Glutamatergic neuron (in vitro differentiated cells): ENCODE measurements around the gene PACSIN2. TPM values are rescaled to one million over a fixed set of nuclear protein-coding genes. Genes with fewer than 3 reads are reported as not detected.

ENCODE experiments used
- DNase-seq: peaks from one replicate; pipeline ENCODE4 v3.0.0; 2022
- H3K27ac Mint-ChIP-seq: one replicate; pipeline ENCODE4 v1.8.0; 2020; ENCODE audit warnings: mild to moderate bottlenecking, mixed read lengths, inconsistent platforms; ENCODE audit not compliant: unreplicated experiment
- H3K27me3 Mint-ChIP-seq: one replicate; pipeline ENCODE4 v1.8.0; 2020; ENCODE audit warnings: mild to moderate bottlenecking, moderate library complexity, mixed read lengths, inconsistent platforms; ENCODE audit not compliant: unreplicated experiment
- H3K36me3 Mint-ChIP-seq: one replicate; pipeline ENCODE4 v1.8.0; 2020; ENCODE audit warnings: mild to moderate bottlenecking, mixed read lengths, inconsistent platforms; ENCODE audit not compliant: unreplicated experiment
- H3K4me1 Mint-ChIP-seq: one replicate; pipeline ENCODE4 v1.8.0; 2020; ENCODE audit warnings: mild to moderate bottlenecking, low read depth, mixed read lengths, inconsistent platforms; ENCODE audit not compliant: unreplicated experiment
- H3K4me3 Mint-ChIP-seq: one replicate; pipeline ENCODE4 v1.8.0; 2020; ENCODE audit warnings: mild to moderate bottlenecking, mixed read lengths, inconsistent platforms; ENCODE audit not compliant: unreplicated experiment
- H3K9me3 Mint-ChIP-seq: one replicate; pipeline ENCODE4 v1.8.0; 2020; ENCODE audit warnings: mild to moderate bottlenecking, moderate library complexity, mixed read lengths, inconsistent platforms; ENCODE audit not compliant: unreplicated experiment
- CTCF ChIP-seq: fragments of 200-600 bp; sonication (generic); IDR thresholded peaks from one replicate; pipeline ENCODE4 v1.5.0; 2021; ENCODE audit not compliant: partially characterized antibody, unreplicated experiment
- total RNA-seq: library from RNA; stranded (reverse); fragmentation: NEBNext Ultra II Directional; extraction: Animal tissue kit (Norgen Biotek cat#: 25700); gene quantifications from one replicate; pipeline ENCODE4 v1.2.1, GENCODE V29; 2021; ENCODE audit not compliant: unreplicated experiment

Gene PACSIN2
- total RNA-seq, 1 donor from 2014 or later = 47.3 TPM

DNA sequence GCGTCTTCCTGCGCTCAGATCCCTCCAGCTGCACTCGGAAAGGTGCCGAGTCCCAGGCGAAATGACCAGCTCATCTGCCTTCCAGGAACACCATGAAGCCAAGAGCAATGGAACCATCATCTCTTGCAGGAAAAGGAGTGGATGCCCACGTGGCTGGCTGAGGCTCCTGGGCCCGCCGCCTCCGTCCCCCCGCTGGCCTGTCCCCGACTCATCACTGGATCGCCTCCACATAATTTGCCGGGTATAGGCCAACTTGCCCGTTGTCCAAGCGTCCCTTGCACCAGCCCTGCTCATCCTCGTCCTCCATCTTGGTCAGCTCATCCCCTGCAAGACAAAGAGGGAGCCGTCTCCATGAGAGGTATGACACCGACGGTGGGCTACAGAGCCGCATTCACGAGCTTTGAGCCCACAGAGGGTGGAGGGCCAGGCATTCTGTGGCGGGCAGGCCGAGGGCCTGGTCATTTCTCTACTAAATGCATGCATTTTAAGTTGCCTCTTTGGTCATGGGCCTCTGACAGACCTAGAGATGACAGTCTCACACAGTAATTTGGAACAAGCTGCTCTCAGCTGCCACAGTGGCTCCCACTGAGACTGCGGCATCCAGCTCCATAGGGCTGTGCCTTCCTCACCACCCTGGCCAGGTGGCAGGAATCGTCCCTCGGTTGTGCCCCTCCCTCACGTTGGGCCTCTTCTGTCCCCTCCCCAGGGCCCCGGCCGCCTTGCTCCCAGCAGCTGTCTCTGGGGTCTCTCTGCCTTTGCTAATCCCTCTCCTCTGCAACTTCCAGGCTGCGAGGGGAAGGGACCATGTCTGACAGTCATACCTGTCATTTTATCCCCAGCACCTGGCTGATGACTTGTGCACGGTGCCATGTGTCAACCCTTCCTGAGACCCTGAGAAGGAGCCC, 143.6 kb downstream of the PACSIN2 start:
- no peak overlapping the region for H3K4me3 Mint-ChIP-seq
- peaks cover 3% of the 10 kb centered on the region for H3K27me3 Mint-ChIP-seq
- no peaks in the 10 kb centered on the region for H3K36me3 Mint-ChIP-seq
- no peaks in the 10 kb centered on the region for H3K4me1 Mint-ChIP-seq
- H3K9me3 Mint-ChIP-seq = no peaks in the 10 kb centered on the region
- no peak for DNase-seq
- no peak overlapping the region for H3K27ac Mint-ChIP-seq
- TF ChIP-seq CTCF = no peak

DNA sequence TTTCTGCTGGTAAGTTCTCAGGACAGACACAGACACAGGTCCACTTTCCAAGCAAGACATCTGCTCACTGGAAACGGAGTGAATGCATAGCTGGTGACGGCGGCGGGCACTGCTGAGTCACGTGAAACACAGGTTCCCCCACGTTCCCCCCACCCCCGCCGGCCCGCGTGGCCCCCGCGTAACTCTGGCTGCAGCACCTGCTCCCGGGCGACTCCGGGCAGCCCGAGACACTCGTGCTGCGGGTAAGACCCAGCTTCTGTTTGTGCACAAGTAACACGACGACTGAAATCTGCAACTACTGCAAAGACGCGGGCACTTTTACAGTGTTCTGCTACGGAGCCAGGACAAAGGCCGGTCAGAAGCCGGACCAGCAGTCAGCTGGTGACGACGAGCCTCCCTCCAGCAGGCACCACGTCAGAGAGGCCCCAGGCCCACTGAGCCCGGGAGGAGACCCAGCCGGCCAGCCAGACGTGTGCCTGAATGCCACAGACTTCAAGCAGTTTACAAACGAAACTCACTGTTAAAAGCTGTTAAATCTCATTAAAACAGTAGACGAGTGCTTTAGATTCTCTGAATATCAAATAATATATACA, 145.0 kb downstream of the PACSIN2 start:
- H3K4me1 Mint-ChIP-seq = no peaks in the 10 kb centered on the region
- H3K27ac Mint-ChIP-seq = no peak overlapping the region
- no peaks in the 10 kb centered on the region for H3K36me3 Mint-ChIP-seq
- peaks cover 3% of the 10 kb centered on the region for H3K27me3 Mint-ChIP-seq
- TF ChIP-seq CTCF = no peak
- no peak overlapping the region for H3K4me3 Mint-ChIP-seq
- H3K9me3 Mint-ChIP-seq = no peaks in the 10 kb centered on the region
- no peak for DNase-seq

DNA sequence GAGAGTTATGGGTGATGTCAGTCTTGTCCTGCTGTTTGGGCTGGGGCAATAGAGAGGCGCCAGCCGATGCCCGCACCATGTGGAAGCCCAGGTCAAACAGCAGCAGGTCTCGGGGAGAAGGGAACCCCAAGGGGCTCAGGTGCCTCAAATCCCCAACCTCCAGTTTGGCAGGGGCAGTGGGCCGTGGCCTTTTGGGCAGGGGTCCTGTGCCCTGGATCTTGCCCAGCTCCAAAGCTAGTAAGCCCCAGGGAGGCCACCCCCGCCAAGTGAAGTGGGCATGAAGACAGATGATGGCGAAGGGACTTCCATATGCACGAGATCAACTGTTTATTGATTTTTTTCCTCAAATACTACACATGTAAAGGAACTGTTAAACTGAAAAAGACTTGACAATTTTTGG, 145.5 kb downstream of the PACSIN2 start:
- no peak overlapping the region for H3K27ac Mint-ChIP-seq
- H3K27me3 Mint-ChIP-seq = peaks cover 3% of the 10 kb centered on the region
- no peaks in the 10 kb centered on the region for H3K36me3 Mint-ChIP-seq
- DNase-seq = no peak
- no peaks in the 10 kb centered on the region for H3K9me3 Mint-ChIP-seq
- no peak for TF ChIP-seq CTCF
- no peak overlapping the region for H3K4me3 Mint-ChIP-seq
- no peaks in the 10 kb centered on the region for H3K4me1 Mint-ChIP-seq

DNA sequence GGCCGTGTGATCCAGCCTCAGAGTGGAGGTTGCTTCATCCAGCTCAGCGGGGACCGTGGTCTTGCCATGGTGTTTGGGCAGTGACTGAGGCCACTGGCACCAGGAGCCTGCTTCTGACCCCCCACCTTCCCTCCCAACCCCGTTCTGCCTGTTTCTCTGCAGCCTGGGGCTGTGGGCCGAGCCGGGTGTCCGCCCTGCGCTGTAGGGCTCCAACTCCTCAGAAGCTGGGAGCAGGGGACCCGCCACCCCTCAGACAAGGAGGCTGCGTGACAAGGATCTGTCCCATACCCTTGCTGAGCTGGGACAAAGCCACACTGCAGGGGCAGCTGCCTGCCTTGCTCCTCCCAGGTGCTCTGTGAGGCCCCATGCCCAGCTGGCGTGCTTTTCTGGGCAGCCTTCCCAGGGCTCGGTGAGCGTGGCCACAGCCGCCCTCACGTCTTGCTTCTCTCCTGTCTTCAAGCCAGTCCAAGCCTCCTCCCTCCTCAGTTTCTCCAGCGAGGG, 146.1 kb downstream of the PACSIN2 start:
- no peak for DNase-seq
- Mint-ChIP-seq H3K27me3 (peaks cover 3% of the 10 kb centered on the region), H3K4me3 (no peak overlapping the region), H3K36me3 (no peaks in the 10 kb centered on the region), H3K27ac (no peak overlapping the region), H3K9me3 (no peaks in the 10 kb centered on the region), H3K4me1 (no peaks in the 10 kb centered on the region)
- no peak for TF ChIP-seq CTCF

GRCh38 chr22:42866100-42866499, 148.8 kb downstream of the PACSIN2 start:
- Mint-ChIP-seq H3K27ac (no peak overlapping the region), H3K9me3 (no peaks in the 10 kb centered on the region), H3K4me1 (no peaks in the 10 kb centered on the region), H3K4me3 (no peak overlapping the region), H3K27me3 (peaks cover 3% of the 10 kb centered on the region), H3K36me3 (no peaks in the 10 kb centered on the region)
- DNase-seq = no peak
- no peak for TF ChIP-seq CTCF
